ENCODE results near the gene BOLA2.
"Not testable (repeated sequence)": the region's sequence is repeated elsewhere in the genome, so short reads cannot be mapped to it uniquely, and the experiment has no call there.

DNA sequence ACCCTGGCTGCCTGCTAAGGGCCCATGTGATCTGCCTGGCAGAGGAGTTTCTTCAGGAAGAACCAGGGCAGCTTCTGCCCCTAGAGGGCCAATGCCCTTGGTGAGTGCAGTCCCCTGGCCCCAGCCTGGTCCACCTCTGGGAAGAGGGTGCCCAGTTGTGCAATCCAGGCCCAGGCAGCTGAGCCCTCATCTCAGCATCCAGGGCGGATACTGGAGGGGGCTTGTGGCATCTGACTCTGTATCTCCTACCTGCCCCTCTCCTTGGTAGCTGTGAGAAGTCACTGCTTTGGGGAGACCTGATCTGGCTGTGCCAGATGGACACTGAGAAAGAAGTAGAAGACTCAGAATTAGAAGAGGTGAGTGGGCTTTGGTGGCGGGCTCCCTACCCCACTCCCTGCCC is 3.5 kb upstream of the BOLA2 start:
- TF ChIP-seq ZNF76 (tag by site-specific recombination; IDR thresholded peaks at IDR 0.05; ENCODE audit: borderline replicate concordance, low read depth); ZNF2 (tag by site-specific recombination; IDR thresholded peaks at IDR 0.05); ZBTB1 (tag by site-specific recombination; IDR thresholded peaks at IDR 0.05); ZNF266 (tag by site-specific recombination; IDR thresholded peaks at IDR 0.05; ENCODE audit: low read depth); ZNF121 (tag by site-specific recombination; IDR thresholded peaks at IDR 0.05); ZNF423 (tag by site-specific recombination; IDR thresholded peaks at IDR 0.05); ZNF701 (tag by site-specific recombination; IDR thresholded peaks at IDR 0.05); ZNF202 (tag by site-specific recombination; IDR thresholded peaks at IDR 0.05; ENCODE audit: borderline replicate concordance); YY1 (tag by site-specific recombination; IDR thresholded peaks at IDR 0.05); ZNF529 (tag by site-specific recombination; IDR thresholded peaks at IDR 0.05; ENCODE audit: insufficient replicate concordance); ZNF830 (tag by site-specific recombination; IDR thresholded peaks at IDR 0.05; ENCODE audit: low read depth): not testable (repeated sequence)
- TF ChIP-seq, protein P1, sequence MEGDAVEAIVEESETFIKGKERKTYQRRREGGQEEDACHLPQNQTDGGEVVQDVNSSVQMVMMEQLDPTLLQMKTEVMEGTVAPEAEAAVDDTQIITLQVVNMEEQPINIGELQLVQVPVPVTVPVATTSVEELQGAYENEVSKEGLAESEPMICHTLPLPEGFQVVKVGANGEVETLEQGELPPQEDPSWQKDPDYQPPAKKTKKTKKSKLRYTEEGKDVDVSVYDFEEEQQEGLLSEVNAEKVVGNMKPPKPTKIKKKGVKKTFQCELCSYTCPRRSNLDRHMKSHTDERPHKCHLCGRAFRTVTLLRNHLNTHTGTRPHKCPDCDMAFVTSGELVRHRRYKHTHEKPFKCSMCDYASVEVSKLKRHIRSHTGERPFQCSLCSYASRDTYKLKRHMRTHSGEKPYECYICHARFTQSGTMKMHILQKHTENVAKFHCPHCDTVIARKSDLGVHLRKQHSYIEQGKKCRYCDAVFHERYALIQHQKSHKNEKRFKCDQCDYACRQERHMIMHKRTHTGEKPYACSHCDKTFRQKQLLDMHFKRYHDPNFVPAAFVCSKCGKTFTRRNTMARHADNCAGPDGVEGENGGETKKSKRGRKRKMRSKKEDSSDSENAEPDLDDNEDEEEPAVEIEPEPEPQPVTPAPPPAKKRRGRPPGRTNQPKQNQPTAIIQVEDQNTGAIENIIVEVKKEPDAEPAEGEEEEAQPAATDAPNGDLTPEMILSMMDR (tag by site-specific recombination; IDR thresholded peaks at IDR 0.05) = not testable (repeated sequence)
- TF ChIP-seq, protein P2, sequence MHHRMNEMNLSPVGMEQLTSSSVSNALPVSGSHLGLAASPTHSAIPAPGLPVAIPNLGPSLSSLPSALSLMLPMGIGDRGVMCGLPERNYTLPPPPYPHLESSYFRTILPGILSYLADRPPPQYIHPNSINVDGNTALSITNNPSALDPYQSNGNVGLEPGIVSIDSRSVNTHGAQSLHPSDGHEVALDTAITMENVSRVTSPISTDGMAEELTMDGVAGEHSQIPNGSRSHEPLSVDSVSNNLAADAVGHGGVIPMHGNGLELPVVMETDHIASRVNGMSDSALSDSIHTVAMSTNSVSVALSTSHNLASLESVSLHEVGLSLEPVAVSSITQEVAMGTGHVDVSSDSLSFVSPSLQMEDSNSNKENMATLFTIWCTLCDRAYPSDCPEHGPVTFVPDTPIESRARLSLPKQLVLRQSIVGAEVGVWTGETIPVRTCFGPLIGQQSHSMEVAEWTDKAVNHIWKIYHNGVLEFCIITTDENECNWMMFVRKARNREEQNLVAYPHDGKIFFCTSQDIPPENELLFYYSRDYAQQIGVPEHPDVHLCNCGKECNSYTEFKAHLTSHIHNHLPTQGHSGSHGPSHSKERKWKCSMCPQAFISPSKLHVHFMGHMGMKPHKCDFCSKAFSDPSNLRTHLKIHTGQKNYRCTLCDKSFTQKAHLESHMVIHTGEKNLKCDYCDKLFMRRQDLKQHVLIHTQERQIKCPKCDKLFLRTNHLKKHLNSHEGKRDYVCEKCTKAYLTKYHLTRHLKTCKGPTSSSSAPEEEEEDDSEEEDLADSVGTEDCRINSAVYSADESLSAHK (tag by site-specific recombination; IDR thresholded peaks at IDR 0.05) = not testable (repeated sequence)
- TF ChIP-seq, protein P3, sequence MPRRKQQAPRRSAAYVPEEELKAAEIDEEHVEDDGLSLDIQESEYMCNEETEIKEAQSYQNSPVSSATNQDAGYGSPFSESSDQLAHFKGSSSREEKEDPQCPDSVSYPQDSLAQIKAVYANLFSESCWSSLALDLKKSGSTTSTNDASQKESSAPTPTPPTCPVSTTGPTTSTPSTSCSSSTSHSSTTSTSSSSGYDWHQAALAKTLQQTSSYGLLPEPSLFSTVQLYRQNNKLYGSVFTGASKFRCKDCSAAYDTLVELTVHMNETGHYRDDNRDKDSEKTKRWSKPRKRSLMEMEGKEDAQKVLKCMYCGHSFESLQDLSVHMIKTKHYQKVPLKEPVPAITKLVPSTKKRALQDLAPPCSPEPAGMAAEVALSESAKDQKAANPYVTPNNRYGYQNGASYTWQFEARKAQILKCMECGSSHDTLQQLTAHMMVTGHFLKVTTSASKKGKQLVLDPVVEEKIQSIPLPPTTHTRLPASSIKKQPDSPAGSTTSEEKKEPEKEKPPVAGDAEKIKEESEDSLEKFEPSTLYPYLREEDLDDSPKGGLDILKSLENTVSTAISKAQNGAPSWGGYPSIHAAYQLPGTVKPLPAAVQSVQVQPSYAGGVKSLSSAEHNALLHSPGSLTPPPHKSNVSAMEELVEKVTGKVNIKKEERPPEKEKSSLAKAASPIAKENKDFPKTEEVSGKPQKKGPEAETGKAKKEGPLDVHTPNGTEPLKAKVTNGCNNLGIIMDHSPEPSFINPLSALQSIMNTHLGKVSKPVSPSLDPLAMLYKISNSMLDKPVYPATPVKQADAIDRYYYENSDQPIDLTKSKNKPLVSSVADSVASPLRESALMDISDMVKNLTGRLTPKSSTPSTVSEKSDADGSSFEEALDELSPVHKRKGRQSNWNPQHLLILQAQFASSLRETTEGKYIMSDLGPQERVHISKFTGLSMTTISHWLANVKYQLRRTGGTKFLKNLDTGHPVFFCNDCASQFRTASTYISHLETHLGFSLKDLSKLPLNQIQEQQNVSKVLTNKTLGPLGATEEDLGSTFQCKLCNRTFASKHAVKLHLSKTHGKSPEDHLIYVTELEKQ (tag by site-specific recombination; IDR thresholded peaks at IDR 0.05; ENCODE audit: borderline replicate concordance) = not testable (repeated sequence)
